K562 (cell line): ENCODE data around the gene GRIPAP1. TPM values are rescaled to one million over a fixed set of nuclear protein-coding genes. Genes with fewer than 3 reads are reported as not detected.

Experiments
- BRD9 ChIP-seq: fragments of 450-650 bp; IDR thresholded peaks from 2 replicates; pipeline ENCODE4 v1.6.1; 2018; ENCODE audit warnings: low read depth; ENCODE audit not compliant: partially characterized antibody
- BRF2 ChIP-seq: IDR thresholded peaks from 3 replicates; pipeline ENCODE4 v1.6.1; 2011; ENCODE audit warnings: borderline replicate concordance, mild to moderate bottlenecking; ENCODE audit not compliant: insufficient read length, insufficient read depth
- CTCF ChIP-seq, 3 experiments: IDR thresholded peaks in 2 of 3; conservative IDR thresholded peaks in 1 of 3; 2 replicates each; pipeline ENCODE4 v1.5.1; 2011 to 2012; ENCODE audit warnings: low read length in 3 of 3, mild to moderate bottlenecking in 3 of 3, control low read depth in 2 of 3, improper control_type of control experiment in 1 of 3, inconsistent platforms in 1 of 3, low read depth in 1 of 3, mixed read lengths in 1 of 3, moderate library complexity in 1 of 3; ENCODE audit not compliant: insufficient read depth in 2 of 3
- DEAF1 ChIP-seq: fragments of 450-650 bp; formaldehyde crosslinking; IDR thresholded peaks from 2 replicates; pipeline ENCODE4 v1.4.0; 2020; ENCODE audit warnings: mild to moderate bottlenecking, moderate library complexity
- FOXM1 ChIP-seq, 2 experiments: fragments of 450-650 bp in 1 of 2; sonication (generic) in 1 of 2; formaldehyde crosslinking in 1 of 2; IDR thresholded peaks; 2 replicates each; pipeline versions ENCODE4 v1.6.1 to v1.9.0; 2017 to 2022; ENCODE audit warnings: low read depth in 2 of 2, mild to moderate bottlenecking in 2 of 2, missing genetic modification reagents in 1 of 2, moderate library complexity in 1 of 2
- HDAC3 ChIP-seq: fragments of 450-650 bp; IDR thresholded peaks from 2 replicates; pipeline ENCODE4 v1.6.1; 2018; ENCODE audit warnings: borderline replicate concordance, mild to moderate bottlenecking, moderate library complexity; ENCODE audit not compliant: partially characterized antibody
- IRF1 ChIP-seq: sonication (generic); formaldehyde crosslinking; IDR thresholded peaks from 2 replicates; pipeline ENCODE4 v1.8.0; 2022; ENCODE audit warnings: missing genetic modification reagents, mild to moderate bottlenecking, borderline replicate concordance
- SMC3 ChIP-seq: conservative IDR thresholded peaks from 2 replicates; pipeline ENCODE4 v1.6.1; 2011; ENCODE audit warnings: low read depth, low read length, improper control_type of control experiment; ENCODE audit not compliant: insufficient read depth
- STAT6 ChIP-seq: sonication (generic); formaldehyde crosslinking; IDR thresholded peaks from 2 replicates; pipeline ENCODE4 v1.8.1; 2023; ENCODE audit warnings: mild to moderate bottlenecking, missing genetic modification reagents
- TARDBP ChIP-seq: fragments of 450-650 bp; IDR thresholded peaks from 2 replicates; pipeline ENCODE4 v1.6.1; 2016
- THRAP3 ChIP-seq: fragments of 450-650 bp; IDR thresholded peaks from 2 replicates; pipeline ENCODE4 v1.6.1; 2016; ENCODE audit warnings: mild to moderate bottlenecking, inconsistent platforms, borderline replicate concordance
- ZNF518B ChIP-seq: fragments of 250-450 bp; sonication (Bioruptor Pico); IDR thresholded peaks from 2 replicates; pipeline ENCODE4 v1.5.0; 2021; ENCODE audit warnings: mild to moderate bottlenecking, moderate library complexity
- polyA plus RNA-seq, 8 experiments: library from polyadenylated mRNA; depleted of rRNA in 4 of 8; stranded (reverse) in 5 of 8; unstranded in 3 of 8; fragments of >200 nt; fragmentation: Nextera tagmentation in 2 of 8; fragmentation: Illumina TruSeq in 1 of 8; extraction: Ambion mirVana in 2 of 8; extraction: Trizol in 1 of 8; gene quantifications; 2 replicates each; pipeline versions ENCODE4 v1.2.1 to v1.2.3, GENCODE V29; 2011 to 2014; ENCODE audit warnings: inconsistent platforms in 1 of 8, missing spikeins in 1 of 8
- total RNA-seq, 7 experiments: library from RNA; depleted of rRNA in 6 of 7; stranded (reverse); fragments of >200 nt in 6 of 7; fragmentation: Illumina TruSeq in 2 of 7; extraction: Trizol in 2 of 7; gene quantifications; 2 replicates each; pipeline versions ENCODE4 v1.2.1 to v1.2.3, GENCODE V29; 2011 to 2021; ENCODE audit warnings: low replicate concordance in 1 of 7

GRIPAP1 gene
- total and polyA plus RNA-seq, 9 of the 15 experiments (the other 6 are each of a cell fraction or from before 2014, with no cell fraction given) = 4.1 to 41.6 (median 24.0) TPM

- TF ChIP-seq STAT6 (CRISPR knock-in tag) (no peak), ZNF518B (no peak), FOXM1 (IDR thresholded peaks at IDR 0.05; ENCODE audit: low read depth) (peak; percentile 37; the same call in 1 of the 2 replicates), FOXM1 (CRISPR knock-in tag; IDR thresholded peaks at IDR 0.05; ENCODE audit: low read depth) (no peak), DEAF1 (peak; percentile 69), THRAP3 (no peak), CTCF (IDR thresholded peaks at IDR 0.05 in 2 of 3, conservative IDR thresholded peaks at IDR 0.05 in 1 of 3; ENCODE audit: insufficient read depth in 2 of 3, low read depth in 1 of 3, low read length in 3 of 3) (peak; percentile 84 to 86 (median 86)), SMC3 (peak; percentile 76), IRF1 (CRISPR knock-in tag) (no peak), BRF2 (no peak), BRD9 (peak; percentile 33), TARDBP (no peak), HDAC3 (no peak)
Measured at GRCh38 chrX:48945517-48946348, 56.3 kb downstream of the GRIPAP1 start (continued).
